ENCODE results near the gene ZBTB7C.

The ZBTB7C gene

GRCh38 chr18:48417985-48418384, 8.8 kb upstream of the ZBTB7C start:
- DNase-seq = no peak

GRCh38 chr18:48413342-48413741, 4.2 kb upstream of the ZBTB7C start:
- DNase-seq = no peak

- peak; percentile 51 for DNase-seq
Measured at GRCh38 chr18:48412339-48412929, 3.3 kb upstream of the ZBTB7C start.

GRCh38 chr18:48410095-48410920, 1.1 kb upstream of the ZBTB7C start:
- peak; percentile 83 for DNase-seq

DNA sequence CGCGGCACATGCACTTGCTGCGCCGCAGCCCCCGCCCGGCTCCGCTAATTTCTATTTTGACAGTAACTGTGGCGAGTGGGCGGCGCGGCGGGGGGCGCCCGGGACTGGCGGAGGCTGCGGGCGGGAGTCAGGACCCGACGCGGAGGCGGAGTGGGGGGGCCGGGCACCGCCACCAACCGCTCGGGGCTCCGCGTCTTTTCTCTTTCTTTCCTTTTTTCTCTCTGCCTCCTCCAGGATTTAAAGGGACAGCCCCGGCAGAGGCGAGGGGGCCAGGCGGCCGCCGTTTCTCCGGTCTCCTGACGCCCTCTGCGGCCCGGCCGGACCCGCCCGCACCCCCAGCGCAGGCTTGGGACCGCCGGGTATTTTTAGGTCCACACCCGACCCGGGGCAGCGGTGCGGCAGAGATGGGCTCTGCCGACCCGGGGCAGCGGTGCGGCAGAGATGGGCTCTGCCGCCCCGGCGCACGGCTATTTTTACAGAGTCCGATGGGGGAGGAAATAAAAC, 460 bp upstream of the ZBTB7C start:
- DNase-seq = no peak

- no peak for DNase-seq
Measured at GRCh38 chr18:48408111-48408726, 964 bp downstream of the ZBTB7C start.

DNA sequence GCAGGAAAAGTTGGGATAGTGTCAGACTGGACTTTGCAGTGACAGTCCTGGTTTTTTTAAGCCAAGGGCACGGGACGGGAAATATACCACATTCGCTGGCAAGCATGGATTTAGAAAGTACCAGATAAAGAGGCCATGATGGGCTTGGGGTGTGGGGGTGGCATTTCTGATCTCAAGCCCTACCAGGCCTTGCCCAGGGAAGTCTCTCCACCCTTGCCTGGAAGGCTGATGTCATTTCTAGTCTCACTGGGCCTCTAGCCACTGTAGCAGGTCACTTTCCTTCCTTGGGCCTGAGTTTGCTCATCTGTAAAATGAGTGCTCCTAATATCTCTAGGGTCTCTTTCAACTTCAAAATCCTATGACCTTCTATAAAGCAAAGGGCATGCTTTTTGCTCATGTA, 1.8 kb downstream of the ZBTB7C start:
- DNase-seq = no peak

- no peak for DNase-seq
Measured at GRCh38 chr18:48405978-48406377, 3.2 kb downstream of the ZBTB7C start.

GRCh38 chr18:48404716-48405507, 4.3 kb downstream of the ZBTB7C start:
- DNase-seq = peak; percentile 38

GRCh38 chr18:48402953-48403352, 6.2 kb downstream of the ZBTB7C start:
- DNase-seq = no peak

GRCh38 chr18:48399303-48400075, 9.7 kb downstream of the ZBTB7C start:
- DNase-seq = no peak

DNA sequence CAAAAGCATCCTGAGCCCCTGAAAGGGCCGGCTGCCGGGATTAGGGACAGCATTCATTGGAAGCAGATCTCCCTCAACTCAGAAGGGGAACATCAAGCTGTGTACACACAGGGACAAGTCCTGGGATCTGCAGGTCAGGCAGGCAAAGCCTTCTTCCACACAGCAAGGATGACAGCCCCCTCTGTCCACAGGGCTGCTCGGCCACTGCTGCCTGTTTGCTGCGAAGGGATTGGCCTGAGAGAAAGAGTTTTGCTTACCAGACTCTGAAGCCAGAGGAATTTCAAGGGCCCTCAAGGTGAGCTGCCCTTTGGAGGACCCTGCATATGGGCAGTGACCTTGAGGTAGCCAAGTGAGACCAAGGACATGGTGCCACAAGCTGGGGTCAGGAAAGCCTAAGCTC, 11.1 kb downstream of the ZBTB7C start:
- no peak for DNase-seq

- no peak for DNase-seq
Measured at GRCh38 chr18:48397021-48397420, 12.2 kb downstream of the ZBTB7C start.

- no peak for DNase-seq
Measured at GRCh38 chr18:48396561-48396960, 12.6 kb downstream of the ZBTB7C start.

GRCh38 chr18:48395646-48396045, 13.5 kb downstream of the ZBTB7C start:
- no peak for DNase-seq

DNA sequence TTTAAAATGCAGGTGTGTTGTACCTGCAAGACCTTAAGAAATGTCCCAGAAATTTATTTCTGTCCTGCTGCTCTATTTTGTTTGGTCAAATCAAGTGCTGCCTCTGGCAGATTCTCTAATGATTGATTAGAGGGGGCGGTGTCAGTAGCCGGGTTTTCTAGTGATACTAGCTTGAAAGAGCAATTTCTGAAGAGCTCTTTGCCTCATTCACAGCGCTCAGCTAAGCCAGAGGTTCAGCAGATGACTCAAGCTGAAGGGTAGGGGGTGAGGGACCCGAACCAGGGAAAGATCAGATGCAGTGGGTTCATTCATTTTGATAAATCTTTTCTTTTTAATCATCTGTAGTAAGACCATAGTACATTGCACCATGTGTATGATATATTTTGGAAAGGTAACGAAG, 15.0 kb downstream of the ZBTB7C start:
- DNase-seq = no peak

GRCh38 chr18:48393776-48394175, 15.4 kb downstream of the ZBTB7C start:
- DNase-seq = no peak

- DNase-seq = no peak
Measured at GRCh38 chr18:48393170-48393569, 16.0 kb downstream of the ZBTB7C start.

DNA sequence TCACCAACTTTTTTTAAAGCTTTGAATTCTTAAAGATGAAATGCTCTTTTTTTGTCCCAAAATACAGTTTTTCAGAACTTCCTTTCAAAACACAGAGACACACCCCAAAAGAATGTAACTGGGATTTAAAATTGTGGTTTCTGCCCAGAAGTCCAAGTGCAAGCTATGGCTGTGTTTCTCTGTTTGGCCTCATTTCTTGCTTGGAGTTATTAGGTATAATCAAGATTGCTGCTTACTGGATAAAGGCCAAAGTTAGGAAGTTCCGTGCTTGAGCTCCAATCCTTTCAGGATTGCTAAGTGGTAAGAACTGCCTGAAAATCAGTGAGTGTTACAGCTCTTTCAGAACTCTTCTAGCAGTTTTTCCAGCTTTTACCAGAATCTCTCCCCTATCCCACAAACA, 16.9 kb downstream of the ZBTB7C start:
- no peak for DNase-seq

- no peak for DNase-seq
Measured at GRCh38 chr18:48391868-48392267, 17.3 kb downstream of the ZBTB7C start.

- DNase-seq = no peak
Measured at GRCh38 chr18:48390641-48391040, 18.5 kb downstream of the ZBTB7C start.

DNA sequence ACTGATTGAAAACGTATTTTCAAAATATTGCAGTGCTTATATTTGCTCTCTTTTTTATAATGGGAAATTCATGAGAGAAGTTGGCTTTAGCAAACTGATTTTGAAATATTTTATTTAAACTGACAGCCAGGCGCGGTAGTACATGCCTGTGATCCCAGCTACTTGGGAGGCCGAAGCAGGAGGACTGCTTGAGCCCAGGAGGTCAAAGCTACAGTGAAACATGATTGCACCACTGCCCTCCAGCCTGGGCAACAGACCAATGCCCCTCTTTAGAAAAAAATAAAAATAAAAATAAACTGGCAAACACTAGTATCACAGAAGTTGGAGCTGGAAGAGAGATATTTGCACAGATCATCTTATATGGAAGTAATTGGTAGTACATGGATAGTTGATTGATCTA, 20.7 kb downstream of the ZBTB7C start:
- DNase-seq = no peak

Measured in activated CD4-positive, alpha-beta T cell treated with anti-CD3 and anti-CD28 coated beads, Interleukin-2, amount 50 U/mL, for 16 hours (primary cell).